Adipose tissue (tissue), 3 donors: ENCODE results near the gene CD6. TPM values are rescaled to one million over a fixed set of nuclear protein-coding genes. Genes with fewer than 3 reads are reported as not detected.

Experiments
- H3K27ac ChIP-seq: one replicate; pipeline ENCODE4 v1.5.1; 2013; ENCODE audit warnings: low read depth, low read length
- WGBS, 3 donors: extraction: QIAGEN DNeasy Blood & Tissue Kit; methylation state at CpG; one replicate each; pipeline ENCODE4 v1.1.7; 2013; 5-methylcytosine and 5-hydroxymethylcytosine counted together
- polyA plus RNA-seq, 3 donors: library from polyadenylated mRNA; stranded (reverse); fragments of 200-250 nt; gene quantifications; one replicate each; pipeline ENCODE4 v1.2.3, GENCODE V29; 2013
- donor health status: healthy with polysubstance abuse.
- donor health status: Bipolar disorder and iron deficiency.
- donor health status: healthy.

Gene CD6, protein sequence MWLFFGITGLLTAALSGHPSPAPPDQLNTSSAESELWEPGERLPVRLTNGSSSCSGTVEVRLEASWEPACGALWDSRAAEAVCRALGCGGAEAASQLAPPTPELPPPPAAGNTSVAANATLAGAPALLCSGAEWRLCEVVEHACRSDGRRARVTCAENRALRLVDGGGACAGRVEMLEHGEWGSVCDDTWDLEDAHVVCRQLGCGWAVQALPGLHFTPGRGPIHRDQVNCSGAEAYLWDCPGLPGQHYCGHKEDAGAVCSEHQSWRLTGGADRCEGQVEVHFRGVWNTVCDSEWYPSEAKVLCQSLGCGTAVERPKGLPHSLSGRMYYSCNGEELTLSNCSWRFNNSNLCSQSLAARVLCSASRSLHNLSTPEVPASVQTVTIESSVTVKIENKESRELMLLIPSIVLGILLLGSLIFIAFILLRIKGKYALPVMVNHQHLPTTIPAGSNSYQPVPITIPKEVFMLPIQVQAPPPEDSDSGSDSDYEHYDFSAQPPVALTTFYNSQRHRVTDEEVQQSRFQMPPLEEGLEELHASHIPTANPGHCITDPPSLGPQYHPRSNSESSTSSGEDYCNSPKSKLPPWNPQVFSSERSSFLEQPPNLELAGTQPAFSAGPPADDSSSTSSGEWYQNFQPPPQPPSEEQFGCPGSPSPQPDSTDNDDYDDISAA
- polyA plus RNA-seq = 1 to 10 TPM in 1 of 3 donors, under 1 TPM in 2; 0.45 to 1.7 (median 0.82) TPM

DNA sequence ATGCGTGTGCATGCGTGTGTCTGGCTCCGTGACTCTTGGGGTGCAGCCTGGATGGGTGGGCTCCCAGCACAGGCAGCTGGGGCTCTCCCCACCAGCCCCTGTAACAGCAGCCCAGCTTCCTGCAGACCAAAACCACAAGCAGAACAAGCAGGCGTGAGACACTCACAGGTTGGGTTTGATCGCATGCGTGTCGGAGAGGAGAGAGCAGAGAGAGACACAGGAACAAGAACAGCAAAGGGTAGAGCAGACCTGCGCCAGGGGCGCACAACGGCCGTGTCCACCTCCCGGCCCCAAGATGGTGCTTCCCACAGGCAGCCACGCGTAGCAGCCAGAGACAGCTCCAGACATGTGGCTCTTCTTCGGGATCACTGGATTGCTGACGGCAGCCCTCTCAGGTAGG is at the start of gene CD6:
Gene CD6, plus strand, starts transcription at position 161 of the 400 bp plus-strand sequence. Its CDS starts 186 bp downstream, at position 347.
- WGBS, 3 donors = 62 to 81% (median 71%) methylated on average over 16 of the region's 16 CpGs
- no peak within 1 kb of the TSS for H3K27ac ChIP-seq

DNA sequence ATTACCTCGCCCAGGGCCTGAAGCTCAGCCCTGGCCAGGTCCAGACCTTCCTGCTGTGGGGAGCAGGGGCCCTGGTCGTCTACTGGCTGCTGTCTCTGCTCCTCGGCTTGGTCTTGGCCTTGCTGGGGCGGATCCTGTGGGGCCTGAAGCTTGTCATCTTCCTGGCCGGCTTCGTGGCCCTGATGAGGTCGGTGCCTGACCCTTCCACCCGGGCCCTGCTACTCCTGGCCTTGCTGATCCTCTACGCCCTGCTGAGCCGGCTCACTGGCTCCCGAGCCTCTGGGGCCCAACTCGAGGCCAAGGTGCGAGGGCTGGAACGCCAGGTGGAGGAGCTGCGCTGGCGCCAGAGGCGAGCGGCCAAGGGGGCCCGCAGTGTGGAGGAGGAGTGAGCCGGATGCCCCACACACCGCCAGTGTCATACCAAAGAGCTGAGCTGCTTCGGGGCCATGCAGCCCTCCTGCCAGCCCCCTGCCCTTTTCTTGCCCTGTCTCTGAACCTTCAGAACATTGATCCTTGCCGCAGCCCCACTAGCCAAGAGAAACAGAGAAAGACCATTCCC is 49.6 kb upstream of the CD6 start:
- H3K27ac ChIP-seq = no peak overlapping the region
- 81 to 84% (median 82%) methylated on average over 21 to 23 of the region's 23 CpGs for WGBS, 3 donors

DNA sequence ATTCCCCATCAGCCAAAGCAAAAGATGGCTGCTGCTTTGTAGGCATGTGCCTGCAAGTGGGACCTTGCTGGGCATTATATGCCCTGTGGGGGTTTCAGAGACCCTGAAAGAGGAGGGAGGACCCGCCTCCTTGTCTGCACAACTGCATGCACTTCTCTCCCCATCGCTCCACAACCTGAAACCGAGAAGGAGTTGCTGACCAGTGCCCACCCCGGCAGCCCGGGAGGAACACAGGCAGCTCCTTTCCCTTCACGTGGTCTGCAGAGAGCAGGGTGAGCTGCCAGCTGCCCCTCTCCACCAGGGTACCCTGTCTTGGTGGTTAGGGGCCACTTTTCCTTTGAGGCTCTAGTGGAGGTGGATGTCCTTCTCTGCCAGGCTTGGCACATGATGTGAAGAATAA is 48.6 kb upstream of the CD6 start:
- WGBS, 3 donors = 86 to 89% (median 87%) methylated on average over 6 of the region's 6 CpGs
- H3K27ac ChIP-seq = no peak overlapping the region

DNA sequence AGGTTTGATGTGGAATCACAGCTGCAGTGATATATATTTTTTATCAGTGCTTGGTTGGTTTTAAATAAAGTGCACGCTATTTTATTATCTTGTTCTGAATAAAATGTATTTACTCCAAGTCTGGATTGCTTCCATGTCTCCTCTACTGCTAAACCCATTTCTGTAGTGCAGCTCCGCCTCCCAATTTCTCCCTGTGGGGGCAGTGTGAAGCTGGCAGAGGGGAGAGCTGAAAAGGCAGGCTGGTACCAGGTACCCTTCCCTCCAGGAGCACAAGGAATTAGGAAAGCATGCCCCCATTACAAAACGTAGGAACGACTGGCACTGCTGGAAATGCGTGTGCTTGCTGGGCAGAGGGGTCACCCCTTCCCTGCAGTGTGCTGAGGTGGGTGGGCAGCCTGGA is 48.2 kb upstream of the CD6 start:
- 63 to 75% (median 71%) methylated on average over 5 of the region's 5 CpGs for WGBS, 3 donors
- H3K27ac ChIP-seq = no peak overlapping the region

DNA sequence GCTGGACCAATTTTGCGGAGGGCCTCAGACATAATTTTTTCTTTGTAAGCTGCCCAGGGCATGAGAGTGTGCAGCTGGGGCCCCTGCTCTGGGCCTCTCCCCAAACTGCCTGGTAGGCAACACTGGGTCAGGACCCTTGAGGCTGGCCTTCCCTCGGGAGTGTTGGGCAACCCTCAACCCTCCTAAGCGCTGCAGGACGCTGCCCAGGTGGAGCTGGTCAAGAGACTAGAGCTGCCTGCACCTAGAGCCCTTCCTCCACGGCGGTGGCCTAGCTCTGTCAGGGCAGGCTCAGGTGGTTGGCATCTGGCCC is 47.7 kb upstream of the CD6 start:
- H3K27ac ChIP-seq = no peak overlapping the region
- WGBS, 3 donors = 42 to 61% (median 48%) methylated on average over 6 of the region's 6 CpGs

DNA sequence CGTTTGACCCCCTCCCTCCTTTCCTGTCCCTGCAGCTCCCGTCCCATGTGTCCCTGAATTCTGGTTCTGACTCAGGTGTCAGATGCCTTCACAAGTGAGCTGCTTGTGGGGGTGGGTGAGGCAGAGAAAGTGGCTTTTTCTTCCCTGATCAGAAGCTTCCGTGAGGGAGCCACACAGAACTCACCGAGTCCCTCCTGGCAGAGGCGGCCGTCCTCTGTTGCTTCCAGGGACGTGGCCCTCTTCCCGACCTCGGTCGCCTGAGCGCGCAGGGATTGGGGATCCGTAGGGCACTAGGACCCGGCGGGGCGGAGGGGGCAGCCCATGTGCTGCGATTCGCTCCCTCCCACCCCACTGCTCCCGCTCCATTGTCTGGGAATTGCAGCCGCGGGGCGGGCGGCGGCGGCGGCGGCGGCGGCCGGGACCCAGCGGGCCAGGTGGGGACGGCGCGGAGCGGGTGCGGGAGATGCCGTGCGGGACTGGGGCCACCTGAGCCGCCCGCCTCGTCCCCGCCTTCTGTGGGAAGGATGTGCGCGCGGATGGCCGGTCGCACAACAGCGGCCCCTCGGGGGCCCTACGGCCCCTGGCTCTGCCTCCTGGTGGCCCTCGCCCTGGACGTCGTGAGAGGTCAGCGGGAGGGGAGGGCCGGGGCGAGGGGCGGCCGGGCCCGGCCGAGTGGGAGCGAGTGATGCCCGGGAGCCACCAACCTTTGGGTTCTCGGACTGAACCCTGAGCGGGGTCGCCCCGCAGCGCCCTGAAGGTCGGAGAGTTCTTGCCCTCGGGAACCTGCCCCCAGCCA is 47.2 kb upstream of the CD6 start, which contains the start of gene TMEM132A:
Gene TMEM132A, plus strand, starts transcription at position 351 of the 796 bp plus-strand sequence. Its CDS starts 174 bp downstream, at position 525.
- no peak within 1 kb of the TSS for H3K27ac ChIP-seq
- 1% methylated on average over 41 to 69 of the region's 69 CpGs for WGBS, 3 donors

DNA sequence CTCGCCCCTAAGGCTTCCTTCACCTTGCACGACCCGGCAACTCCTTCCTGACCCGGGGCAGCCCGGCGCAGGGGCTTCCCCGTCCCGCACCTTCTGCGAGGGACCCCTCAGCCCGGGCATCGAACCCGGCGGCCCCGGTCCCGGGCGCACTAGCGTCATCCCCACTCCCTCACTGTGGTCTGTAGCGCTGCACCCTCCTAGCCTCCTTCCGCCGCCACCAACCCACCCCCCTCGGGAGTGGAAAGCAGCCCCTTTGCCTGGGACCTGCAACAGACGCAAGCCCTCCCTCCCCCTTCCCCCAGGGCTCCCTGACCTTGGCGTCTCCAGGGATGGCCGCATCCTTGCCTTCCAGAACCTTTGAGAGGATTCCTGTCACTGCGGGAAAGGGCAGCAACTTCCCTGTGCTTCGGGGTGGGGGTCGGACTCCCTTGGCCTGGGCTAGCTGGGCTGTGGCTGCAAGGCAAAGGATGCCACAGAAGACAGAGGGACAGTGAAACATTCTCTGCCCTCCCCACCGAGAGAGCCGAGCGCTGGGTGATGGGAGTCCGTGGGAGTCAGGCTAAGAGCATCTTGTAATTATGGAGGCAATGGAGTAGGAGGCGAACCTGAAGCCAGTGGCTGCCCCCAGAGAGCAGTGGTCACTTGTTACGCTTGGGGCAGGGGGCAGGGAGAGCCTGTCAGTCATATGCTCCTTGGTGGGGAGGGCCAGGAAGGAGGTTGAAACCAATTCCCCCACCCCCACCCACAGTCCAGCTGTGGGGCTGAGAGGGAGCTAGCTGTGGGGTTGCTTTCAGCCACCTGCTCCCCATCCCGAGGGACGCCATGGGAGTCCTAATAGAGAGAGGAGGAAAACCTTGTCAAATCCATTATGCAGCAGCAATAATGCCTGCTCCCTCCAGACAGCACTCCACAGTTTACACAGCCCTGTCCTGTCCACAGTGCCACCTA is 46.3 kb upstream of the CD6 start:
- no peak overlapping the region for H3K27ac ChIP-seq
- WGBS, 3 donors = 6 to 8% (median 7%) methylated on average over 34 to 35 of the region's 35 CpGs

DNA sequence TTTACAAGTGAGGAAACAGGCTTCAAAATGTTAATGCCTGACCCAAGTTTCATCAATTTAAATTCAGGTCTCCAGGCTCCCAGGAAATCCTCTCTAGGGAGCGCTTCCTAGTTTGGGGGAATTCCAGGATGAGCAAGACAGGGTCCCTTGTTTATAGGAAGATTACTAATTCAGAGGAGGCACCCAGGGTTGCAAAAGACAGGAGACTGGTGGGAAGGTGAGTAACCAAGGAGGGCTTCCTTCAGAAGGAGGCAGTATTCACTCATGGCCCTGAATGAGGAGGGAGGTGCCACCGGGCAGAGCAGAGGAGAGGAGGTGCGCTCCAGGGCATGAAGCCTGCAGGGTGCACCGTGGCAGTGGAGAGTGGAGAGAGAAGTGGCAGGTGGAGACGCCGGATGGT is 45.6 kb upstream of the CD6 start:
- 63 to 73% (median 72%) methylated on average over 6 of the region's 6 CpGs for WGBS, 3 donors
- no peak overlapping the region for H3K27ac ChIP-seq

DNA sequence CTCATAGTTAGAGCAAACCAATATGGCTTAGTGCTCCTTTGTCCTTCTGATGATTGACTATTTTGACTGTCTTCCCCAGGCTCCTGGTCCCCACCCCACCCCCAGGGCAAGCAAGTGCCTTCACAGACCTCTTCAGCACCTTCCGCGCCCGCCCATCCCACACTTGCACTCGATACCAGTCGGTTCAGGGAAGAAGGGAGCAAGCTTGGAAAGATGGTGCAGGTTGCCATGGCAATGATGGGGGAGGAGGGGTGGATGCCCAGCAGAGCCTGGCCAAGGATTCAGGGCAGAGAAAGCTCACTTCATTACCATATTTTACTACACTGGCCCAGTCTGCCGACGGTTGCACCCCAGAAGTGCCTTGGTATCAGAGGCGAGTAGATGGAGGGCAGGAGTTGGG is 45.0 kb upstream of the CD6 start:
- 96 to 97% (median 96%) methylated on average over 8 of the region's 8 CpGs for WGBS, 3 donors
- H3K27ac ChIP-seq = no peak overlapping the region

DNA sequence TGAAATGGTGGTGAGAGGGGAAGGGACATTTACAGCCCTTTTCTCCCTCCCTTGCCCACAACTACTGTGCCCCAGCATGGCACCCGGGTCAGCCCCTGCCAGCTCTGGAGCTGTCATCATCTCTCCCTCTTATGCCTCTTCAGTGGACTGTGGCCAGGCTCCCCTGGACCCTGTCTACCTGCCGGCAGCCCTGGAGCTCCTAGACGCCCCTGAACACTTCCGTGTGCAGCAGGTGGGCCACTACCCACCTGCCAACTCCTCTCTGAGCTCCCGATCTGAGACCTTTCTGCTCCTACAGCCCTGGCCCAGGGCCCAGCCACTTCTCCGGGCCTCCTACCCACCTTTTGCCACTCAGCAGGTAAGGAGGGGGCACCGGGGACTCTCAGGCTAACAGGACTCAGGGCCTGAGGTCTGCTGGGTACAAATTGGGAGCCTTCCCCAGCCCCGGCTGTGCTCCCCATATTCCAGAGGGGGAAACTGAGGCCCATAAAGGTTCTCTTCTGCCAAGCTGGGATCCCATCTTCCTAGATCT is 44.4 kb upstream of the CD6 start:
- 91 to 94% (median 92%) methylated on average over 8 of the region's 8 CpGs for WGBS, 3 donors
- H3K27ac ChIP-seq = no peak overlapping the region

DNA sequence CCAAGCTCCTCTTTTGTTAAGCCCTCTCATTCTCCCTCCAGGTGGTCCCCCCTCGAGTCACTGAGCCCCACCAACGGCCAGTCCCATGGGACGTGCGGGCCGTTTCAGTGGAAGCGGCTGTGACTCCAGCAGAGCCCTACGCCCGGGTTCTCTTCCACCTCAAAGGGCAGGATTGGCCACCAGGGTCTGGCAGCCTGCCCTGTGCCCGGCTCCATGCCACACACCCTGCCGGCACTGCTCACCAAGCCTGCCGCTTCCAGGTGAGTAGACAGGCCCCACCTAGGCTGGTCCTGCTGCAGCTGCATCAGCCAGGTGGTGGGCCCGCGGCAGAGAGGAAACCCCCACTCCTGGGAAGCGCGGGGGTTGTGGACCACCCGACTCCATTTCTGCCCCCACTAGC is 43.9 kb upstream of the CD6 start:
- H3K27ac ChIP-seq = no peak overlapping the region
- 80 to 90% (median 88%) methylated on average over 15 to 16 of the region's 16 CpGs for WGBS, 3 donors

DNA sequence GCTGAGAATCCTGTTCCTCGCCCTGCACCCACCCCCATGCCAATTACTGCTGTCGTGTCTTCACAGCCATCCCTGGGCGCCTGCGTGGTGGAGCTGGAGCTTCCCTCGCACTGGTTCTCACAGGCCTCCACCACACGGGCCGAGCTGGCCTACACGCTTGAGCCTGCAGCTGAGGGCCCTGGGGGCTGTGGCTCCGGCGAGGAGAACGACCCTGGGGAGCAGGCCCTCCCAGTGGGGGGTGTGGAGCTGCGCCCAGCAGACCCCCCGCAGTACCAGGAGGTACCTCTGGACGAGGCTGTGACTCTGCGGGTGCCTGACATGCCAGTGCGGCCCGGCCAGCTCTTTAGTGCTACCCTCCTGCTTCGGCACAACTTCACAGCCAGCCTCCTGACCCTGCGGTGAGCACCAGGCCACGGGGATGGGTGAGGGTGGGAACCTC is 42.9 kb upstream of the CD6 start:
- 93 to 94% (median 94%) methylated on average over 20 of the region's 20 CpGs for WGBS, 3 donors
- H3K27ac ChIP-seq = no peak overlapping the region

DNA sequence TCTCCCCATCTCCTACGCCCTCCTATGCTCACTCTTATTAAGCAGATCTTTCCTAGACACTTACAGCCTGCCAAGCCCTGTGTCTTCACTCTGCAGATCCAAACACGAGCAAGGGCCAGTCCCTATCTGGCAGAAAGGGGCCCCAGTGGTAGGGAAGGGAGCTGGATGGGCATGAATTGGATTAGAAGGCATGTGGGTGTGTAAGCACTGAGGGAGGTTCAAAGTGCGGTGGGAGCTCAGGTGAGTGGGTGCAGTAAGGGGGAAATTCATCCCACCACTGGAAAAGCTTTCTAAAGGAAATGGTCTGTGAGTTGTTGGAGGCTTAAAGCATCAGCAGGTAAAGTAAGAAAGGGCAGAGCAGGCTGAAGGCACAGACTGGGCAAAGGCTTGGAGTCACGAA is 41.7 kb upstream of the CD6 start:
- 88 to 90% (median 89%) methylated on average over 4 of the region's 4 CpGs for WGBS, 3 donors

DNA sequence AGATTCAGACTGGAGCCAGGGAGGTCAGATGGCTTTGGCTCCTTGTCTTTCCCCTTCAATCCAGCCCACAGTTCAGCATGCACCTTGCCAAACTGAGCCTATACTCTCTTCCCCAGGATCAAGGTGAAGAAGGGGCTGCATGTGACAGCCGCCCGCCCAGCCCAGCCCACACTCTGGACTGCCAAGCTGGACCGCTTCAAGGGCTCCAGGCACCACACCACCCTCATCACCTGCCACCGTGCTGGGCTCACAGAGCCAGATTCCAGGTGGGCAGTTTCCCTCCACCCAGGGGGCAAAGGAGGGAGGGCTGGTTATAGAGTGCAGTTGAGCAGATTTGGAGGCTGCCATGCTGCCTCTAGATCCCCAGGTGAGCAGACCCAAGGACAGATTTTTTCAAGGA is 41.1 kb upstream of the CD6 start:
- 94 to 96% (median 95%) methylated on average over 4 of the region's 4 CpGs for WGBS, 3 donors

More for the DNA sequence above, 41.7 kb upstream of the CD6 start:
- no peak overlapping the region for H3K27ac ChIP-seq

DNA sequence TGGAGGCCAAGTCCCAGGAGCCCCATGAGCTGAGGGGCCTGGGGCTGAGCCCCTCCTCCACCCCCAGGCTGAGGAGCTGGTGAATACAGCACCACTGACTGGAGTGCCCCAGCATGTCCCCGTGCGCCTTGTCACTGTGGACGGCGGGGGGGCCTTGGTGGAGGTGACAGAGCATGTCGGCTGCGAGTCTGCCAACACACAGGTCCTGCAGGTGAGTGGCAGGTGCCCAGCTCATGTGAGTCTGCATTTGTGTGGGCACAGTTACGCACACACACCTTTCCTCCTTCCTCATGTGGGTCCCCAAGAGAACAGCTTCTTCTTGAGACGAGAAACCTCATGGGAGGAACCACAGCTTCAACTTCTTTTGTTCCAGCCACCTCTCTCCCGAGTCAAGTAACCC is 39.6 kb upstream of the CD6 start:
- 88 to 90% (median 89%) methylated on average over 9 of the region's 9 CpGs for WGBS, 3 donors
- no peak overlapping the region for H3K27ac ChIP-seq

More for the DNA sequence above, 41.1 kb upstream of the CD6 start:
- H3K27ac ChIP-seq = no peak overlapping the region

DNA sequence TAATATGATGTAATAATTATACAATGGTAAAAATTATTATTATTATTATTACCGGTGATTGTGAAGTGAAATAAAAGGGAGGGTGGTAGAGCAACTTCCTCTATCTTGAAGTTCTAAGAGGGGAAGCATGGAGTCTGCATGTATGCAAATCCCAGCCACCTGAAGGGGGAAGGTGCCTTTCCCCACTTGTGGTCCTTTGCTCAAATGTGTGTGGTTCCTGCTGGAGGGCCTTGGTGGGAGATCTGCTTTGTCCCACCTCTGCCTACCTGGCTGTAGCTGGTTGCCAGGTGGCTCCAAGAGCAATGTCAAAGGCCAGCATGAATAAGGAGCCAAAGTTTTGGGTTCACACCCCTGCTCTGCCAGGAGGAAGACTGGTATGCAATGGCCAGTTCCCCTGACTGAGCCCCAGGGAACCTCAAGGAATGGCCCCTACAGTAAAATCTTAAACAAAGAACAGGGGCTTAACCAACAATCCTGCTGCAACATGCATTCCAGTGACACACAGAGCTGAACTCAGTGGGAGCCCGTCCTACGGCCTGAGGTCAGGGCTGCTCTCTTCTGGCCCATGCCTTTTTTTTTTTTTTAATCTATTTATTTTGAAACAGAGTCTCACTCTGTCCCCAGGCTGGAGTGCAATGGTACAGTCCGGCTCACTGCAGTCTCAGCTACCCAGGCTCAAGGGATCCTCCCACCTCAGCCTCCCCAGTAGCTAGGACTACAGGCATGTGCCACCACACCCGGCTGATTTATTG is 38.7 kb upstream of the CD6 start:
- no peak overlapping the region for H3K27ac ChIP-seq
- WGBS, 3 donors = 76 to 87% (median 78%) methylated on average over 5 of the region's 5 CpGs
